Smooth muscle cell (in vitro differentiated cells): Measurements from ENCODE around the gene TEX44. TPM values are rescaled to one million over a fixed set of nuclear protein-coding genes. Genes with fewer than 3 reads are reported as not detected.

Experiments
- DNase-seq: peaks from one replicate; lab custom pipeline; 2025; ENCODE audit not compliant: unreplicated experiment; lab: John Stamatoyannopoulos, UW
- H2AFZ ChIP-seq: fragments of 200-600 bp; sonication (generic); 2 replicates; pipeline ENCODE4 v1.6.0; 2016; ENCODE audit warnings: antibody characterized with exemption, low read depth, mild to moderate bottlenecking
- H3F3A ChIP-seq: fragments of 200-600 bp; sonication (generic); 2 replicates; pipeline ENCODE4 v1.6.0; 2017; ENCODE audit warnings: antibody characterized with exemption, low read depth
- H3K27ac ChIP-seq: fragments of 200-600 bp; sonication (generic); 2 replicates; pipeline ENCODE4 v1.5.1; 2016; ENCODE audit warnings: low read depth, mild to moderate bottlenecking
- H3K27me3 ChIP-seq: fragments of 200-600 bp; sonication (generic); 2 replicates; pipeline ENCODE4 v1.6.1; 2016; ENCODE audit warnings: low read depth, mild to moderate bottlenecking
- H3K36me3 ChIP-seq: fragments of 200-600 bp; sonication (generic); 2 replicates; pipeline ENCODE4 v1.5.1; 2016; ENCODE audit warnings: low read depth
- H3K4me1 ChIP-seq: fragments of 200-600 bp; sonication (generic); 2 replicates; pipeline ENCODE4 v1.5.1; 2016; ENCODE audit warnings: low read depth
- H3K4me2 ChIP-seq: fragments of 200-600 bp; sonication (generic); 2 replicates; pipeline ENCODE4 v1.6.0; 2016; ENCODE audit warnings: mild to moderate bottlenecking
- H3K4me3 ChIP-seq: fragments of 200-600 bp; sonication (generic); 2 replicates; pipeline ENCODE4 v1.5.1; 2016; ENCODE audit warnings: mild to moderate bottlenecking
- H3K79me2 ChIP-seq: fragments of 200-600 bp; sonication (generic); 2 replicates; pipeline ENCODE4 v1.6.0; 2016; ENCODE audit warnings: low read depth, mild to moderate bottlenecking
- H3K9ac ChIP-seq: fragments of 200-600 bp; sonication (generic); 2 replicates; pipeline ENCODE4 v1.6.0; 2016; ENCODE audit warnings: low read depth
- H3K9me3 ChIP-seq: fragments of 200-600 bp; sonication (generic); replicated peaks from 2 replicates; pipeline ENCODE4 v1.5.1; 2016; ENCODE audit warnings: low read depth
- H4K20me1 ChIP-seq: fragments of 200-600 bp; sonication (generic); 2 replicates; pipeline ENCODE4 v1.6.0; 2016; ENCODE audit warnings: low read depth
- WGBS: methylation state at CpG from one replicate; pipeline ENCODE4 v1.1.7; 2016; ENCODE audit warnings: low lambda C conversion rate; 5-methylcytosine and 5-hydroxymethylcytosine counted together
- polyA plus RNA-seq: library from polyadenylated mRNA; unstranded; fragments of >200 nt; fragmentation: Nextera tagmentation; extraction: Ambion mirVana; gene quantifications from 2 replicates; pipeline ENCODE4 v1.2.1, GENCODE V29; 2016
- total RNA-seq: library from RNA; depleted of rRNA; stranded (reverse); fragments of >200 nt; gene quantifications from 2 replicates; pipeline ENCODE4 v1.2.3, GENCODE V29; 2014
- TF ChIP-seq, protein P1 (sequence below): fragments of 200-600 bp; sonication (generic); IDR thresholded peaks from 2 replicates; pipeline ENCODE4 v1.5.1; 2017; ENCODE audit warnings: borderline replicate concordance, mild to moderate bottlenecking, antibody characterized with exemption; ENCODE audit not compliant: insufficient read depth, poor library complexity, severe bottlenecking

TEX44 gene
- total and polyA plus RNA-seq, 2 experiments from 2014 or later, result not detected

DNA sequence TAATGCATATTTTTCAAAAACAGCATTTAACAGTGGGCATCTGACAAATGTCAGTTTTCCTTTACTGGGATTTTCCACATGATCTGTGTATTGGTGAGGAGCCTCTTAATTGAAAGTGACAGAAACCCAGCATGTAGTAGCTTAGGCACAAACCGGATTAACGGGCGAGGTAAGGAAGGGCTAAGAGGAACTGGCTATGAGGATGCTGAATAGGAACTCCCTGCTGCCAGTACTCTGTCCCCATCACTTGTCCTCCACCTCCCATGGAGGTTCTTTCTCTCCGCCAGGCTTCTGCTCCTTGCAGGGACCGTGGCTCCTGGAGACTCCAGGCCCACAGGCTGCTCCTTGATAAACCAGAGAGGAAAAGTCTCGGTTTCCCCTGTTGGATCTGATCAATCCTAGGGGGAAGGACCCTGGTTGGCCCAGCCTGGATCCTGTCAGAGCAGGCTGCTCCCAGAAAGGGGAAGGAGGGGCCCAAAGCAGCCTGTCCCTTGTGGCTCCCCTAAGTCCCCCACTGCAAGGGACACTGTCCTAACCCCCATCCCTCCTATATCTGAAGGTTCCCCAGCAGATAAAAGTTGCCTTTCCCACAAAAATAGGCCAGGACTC lies 10.3 kb downstream of the TEX44 start:
- Histone ChIP-seq H3K9me3 (no peaks in the 10 kb centered on the region), H3K9ac (peak overlapping the region; percentile 99), H3K27ac (peak overlapping the region; percentile 98), H3K27me3 (no peaks in the 10 kb centered on the region), H3K4me2 (no peak overlapping the region), H3K36me3 (no peaks in the 10 kb centered on the region), H4K20me1 (no peaks in the 10 kb centered on the region), H3K4me3 (no peak overlapping the region), H3K79me2 (no peaks in the 10 kb centered on the region), H2AFZ (no peak overlapping the region), H3K4me1 (peaks cover 33% of the 10 kb centered on the region), H3F3A (peaks cover 4% of the 10 kb centered on the region)
- TF ChIP-seq, protein P1, sequence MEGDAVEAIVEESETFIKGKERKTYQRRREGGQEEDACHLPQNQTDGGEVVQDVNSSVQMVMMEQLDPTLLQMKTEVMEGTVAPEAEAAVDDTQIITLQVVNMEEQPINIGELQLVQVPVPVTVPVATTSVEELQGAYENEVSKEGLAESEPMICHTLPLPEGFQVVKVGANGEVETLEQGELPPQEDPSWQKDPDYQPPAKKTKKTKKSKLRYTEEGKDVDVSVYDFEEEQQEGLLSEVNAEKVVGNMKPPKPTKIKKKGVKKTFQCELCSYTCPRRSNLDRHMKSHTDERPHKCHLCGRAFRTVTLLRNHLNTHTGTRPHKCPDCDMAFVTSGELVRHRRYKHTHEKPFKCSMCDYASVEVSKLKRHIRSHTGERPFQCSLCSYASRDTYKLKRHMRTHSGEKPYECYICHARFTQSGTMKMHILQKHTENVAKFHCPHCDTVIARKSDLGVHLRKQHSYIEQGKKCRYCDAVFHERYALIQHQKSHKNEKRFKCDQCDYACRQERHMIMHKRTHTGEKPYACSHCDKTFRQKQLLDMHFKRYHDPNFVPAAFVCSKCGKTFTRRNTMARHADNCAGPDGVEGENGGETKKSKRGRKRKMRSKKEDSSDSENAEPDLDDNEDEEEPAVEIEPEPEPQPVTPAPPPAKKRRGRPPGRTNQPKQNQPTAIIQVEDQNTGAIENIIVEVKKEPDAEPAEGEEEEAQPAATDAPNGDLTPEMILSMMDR, result no peak
- WGBS, result 74% methylated on average over 6 of the region's 6 CpGs
- DNase-seq, result no peak

DNA sequence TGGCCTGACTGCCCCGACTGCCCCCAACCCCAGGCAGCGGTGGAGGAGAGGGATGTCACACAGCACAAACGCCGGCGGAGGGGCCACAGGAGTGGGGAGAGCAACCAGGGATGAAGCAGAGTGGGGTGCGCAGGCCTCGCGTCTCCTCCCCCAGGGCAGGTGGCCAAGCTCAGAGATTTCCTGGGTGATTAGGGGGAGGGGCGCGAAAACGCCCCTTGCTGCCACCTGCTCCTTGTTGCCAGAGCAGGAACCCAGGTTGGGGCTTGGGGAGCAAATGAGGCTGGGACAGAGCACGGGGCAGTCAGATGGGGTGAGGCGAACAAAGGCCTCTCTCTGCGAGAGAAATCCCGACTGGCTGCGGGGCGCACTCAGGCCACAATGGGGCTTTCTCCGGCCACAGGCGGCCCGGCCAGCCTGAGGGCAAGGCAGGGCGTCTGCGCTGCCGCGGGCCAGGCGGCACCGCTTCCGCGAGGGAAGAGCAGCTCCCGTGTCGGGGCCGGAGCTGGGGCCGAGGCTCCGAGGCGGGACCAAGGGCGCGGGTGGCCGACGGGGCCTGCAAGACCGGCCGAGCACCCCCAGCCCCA lies 11.5 kb downstream of the TEX44 start:
- TF ChIP-seq, protein P1, result no peak
- H2AFZ ChIP-seq, result peak overlapping the region; percentile 13
- 35% methylated on average over 23 of the region's 40 CpGs for WGBS
- H3K9me3 ChIP-seq, result no peaks in the 10 kb centered on the region
- H3K27me3 ChIP-seq, result no peaks in the 10 kb centered on the region
- no peaks in the 10 kb centered on the region for H4K20me1 ChIP-seq
- H3K27ac ChIP-seq, result peak overlapping the region; percentile 98
- peak overlapping the region; percentile 99 for H3K9ac ChIP-seq
- peak overlapping the region; percentile 89 for H3K4me2 ChIP-seq
- no peak for DNase-seq
- H3K36me3 ChIP-seq, result no peaks in the 10 kb centered on the region
- peaks cover 4% of the 10 kb centered on the region for H3F3A ChIP-seq
- H3K79me2 ChIP-seq, result no peaks in the 10 kb centered on the region
- H3K4me3 ChIP-seq, result peak overlapping the region; percentile 54
- H3K4me1 ChIP-seq, result peaks cover 33% of the 10 kb centered on the region

DNA sequence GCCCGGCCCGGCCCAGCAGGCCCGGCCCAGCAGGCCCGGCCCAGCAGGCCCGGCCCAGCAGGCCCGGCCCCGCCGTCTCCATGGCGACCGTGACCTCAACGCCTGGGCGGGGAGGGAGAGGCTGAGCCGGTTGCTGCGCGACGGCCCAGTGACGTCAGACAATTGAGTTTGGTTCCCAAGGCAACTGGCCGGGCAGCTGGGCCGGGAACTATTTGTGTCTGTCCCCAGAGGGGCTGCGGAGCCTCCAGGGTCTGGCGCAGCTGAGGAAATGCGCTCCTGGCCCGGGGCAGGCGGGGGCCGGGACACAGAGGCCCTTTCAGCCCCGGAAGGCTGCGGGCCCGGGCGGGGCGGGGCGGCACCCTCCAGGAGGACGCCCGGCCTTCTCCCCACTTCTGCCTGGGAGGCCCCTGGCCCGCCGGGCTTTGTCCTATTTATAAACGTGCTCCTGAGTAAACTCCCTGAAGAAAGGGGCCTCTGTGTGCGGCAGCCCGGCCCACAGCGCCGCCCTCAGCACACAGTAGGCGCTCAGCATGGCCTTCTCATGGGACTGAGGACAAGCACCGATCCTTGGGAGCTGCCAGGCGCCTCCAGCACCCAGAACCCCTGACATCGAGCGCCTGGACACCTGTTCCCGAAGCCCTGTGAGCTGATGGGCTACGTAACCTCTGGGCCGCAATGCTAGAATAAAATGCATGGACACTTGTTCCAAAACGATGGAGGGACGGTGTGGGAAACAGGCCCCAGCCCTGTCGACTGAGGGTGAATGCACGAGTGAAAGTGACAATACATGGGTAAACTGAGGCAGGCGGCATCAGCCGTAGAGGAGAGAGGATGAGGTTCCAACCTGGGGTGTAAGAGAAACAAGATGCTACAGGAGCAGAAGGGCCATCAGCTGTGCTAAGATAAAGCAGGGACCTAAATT lies 12.3 kb downstream of the TEX44 start:
- TF ChIP-seq, protein P1, result no peak
- peaks cover 4% of the 10 kb centered on the region for H3F3A ChIP-seq
- H3K36me3 ChIP-seq, result no peaks in the 10 kb centered on the region
- no peaks in the 10 kb centered on the region for H3K9me3 ChIP-seq
- H3K4me1 ChIP-seq, result peaks cover 33% of the 10 kb centered on the region
- DNase-seq, result peak; percentile 93
- no peaks in the 10 kb centered on the region for H4K20me1 ChIP-seq
- no peak overlapping the region for H2AFZ ChIP-seq
- peak overlapping the region; percentile 89 for H3K4me2 ChIP-seq
- no peaks in the 10 kb centered on the region for H3K27me3 ChIP-seq
- peak overlapping the region; percentile 54 for H3K4me3 ChIP-seq
- peak overlapping the region; percentile 98 for H3K27ac ChIP-seq
- 34% methylated on average over 34 of the region's 54 CpGs for WGBS
- H3K79me2 ChIP-seq, result no peaks in the 10 kb centered on the region
- peak overlapping the region; percentile 99 for H3K9ac ChIP-seq
